Transverse colon (tissue), 4 donors: ENCODE measurements around the gene SIK3.

ENCODE experiments used
- EP300 ChIP-seq: sonication (generic); formaldehyde crosslinking; IDR thresholded peaks from one replicate; pipeline ENCODE4 v1.6.1; 2017; ENCODE audit warnings: antibody characterized with exemption, low read depth
- POLR2A ChIP-seq: fragments of 450-650 bp; IDR thresholded peaks from one replicate; pipeline ENCODE4 v1.6.1; 2016; ENCODE audit warnings: antibody characterized with exemption, mild to moderate bottlenecking, moderate library complexity
- POLR2AphosphoS5 ChIP-seq, 3 donors: sonication (generic); formaldehyde crosslinking; IDR thresholded peaks; one replicate each; pipeline ENCODE4 v1.6.1; 2016; ENCODE audit warnings: antibody characterized with exemption in 3 of 3
- TF ChIP-seq, protein P1 (sequence below), 5 experiments: fragments of 200-600 bp in 3 of 5; fragments of 450-650 bp in 2 of 5; sonication (generic) in 3 of 5; IDR thresholded peaks; 1 replicate in 2 of 5; 2 replicates in 3 of 5; pipeline ENCODE4 v1.5.1; 2016 to 2017; ENCODE audit warnings: antibody characterized with exemption in 5 of 5, inconsistent platforms in 3 of 5, mild to moderate bottlenecking in 2 of 5, moderate library complexity in 1 of 5

DNA sequence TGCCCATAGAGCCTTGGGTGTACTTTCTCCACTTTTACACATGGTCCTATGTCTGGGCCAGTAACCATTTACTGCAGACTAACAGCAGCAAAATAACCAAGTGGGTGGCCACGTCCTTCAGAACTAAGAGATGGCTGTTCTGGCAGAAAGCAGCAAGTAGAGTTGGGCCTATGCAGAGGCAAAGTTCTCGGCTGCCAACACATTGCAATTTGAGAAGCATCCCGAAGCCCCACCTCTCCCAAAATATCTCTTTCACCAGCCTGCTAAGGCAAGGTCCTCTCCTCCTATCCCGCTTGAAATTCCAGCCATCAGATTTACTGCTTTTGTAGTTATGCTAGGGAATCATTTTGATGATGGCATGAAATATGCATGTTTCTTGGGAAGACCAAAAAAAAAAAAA, 142.3 kb downstream of the SIK3 start:
- TF ChIP-seq POLR2AphosphoS5 (IDR thresholded peaks at IDR 0.05): no peak
- no peak for TF ChIP-seq POLR2A
- TF ChIP-seq, protein P1, sequence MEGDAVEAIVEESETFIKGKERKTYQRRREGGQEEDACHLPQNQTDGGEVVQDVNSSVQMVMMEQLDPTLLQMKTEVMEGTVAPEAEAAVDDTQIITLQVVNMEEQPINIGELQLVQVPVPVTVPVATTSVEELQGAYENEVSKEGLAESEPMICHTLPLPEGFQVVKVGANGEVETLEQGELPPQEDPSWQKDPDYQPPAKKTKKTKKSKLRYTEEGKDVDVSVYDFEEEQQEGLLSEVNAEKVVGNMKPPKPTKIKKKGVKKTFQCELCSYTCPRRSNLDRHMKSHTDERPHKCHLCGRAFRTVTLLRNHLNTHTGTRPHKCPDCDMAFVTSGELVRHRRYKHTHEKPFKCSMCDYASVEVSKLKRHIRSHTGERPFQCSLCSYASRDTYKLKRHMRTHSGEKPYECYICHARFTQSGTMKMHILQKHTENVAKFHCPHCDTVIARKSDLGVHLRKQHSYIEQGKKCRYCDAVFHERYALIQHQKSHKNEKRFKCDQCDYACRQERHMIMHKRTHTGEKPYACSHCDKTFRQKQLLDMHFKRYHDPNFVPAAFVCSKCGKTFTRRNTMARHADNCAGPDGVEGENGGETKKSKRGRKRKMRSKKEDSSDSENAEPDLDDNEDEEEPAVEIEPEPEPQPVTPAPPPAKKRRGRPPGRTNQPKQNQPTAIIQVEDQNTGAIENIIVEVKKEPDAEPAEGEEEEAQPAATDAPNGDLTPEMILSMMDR (IDR thresholded peaks at IDR 0.05): no peak
- TF ChIP-seq EP300: no peak
